GM18499 (cell line): ENCODE results near the gene SLC19A1.

ENCODE experiments used
- ATAC-seq: cut with Tn5 transposase; IDR thresholded peaks from one replicate; pipeline ENCODE4 v1.9.1; 2021; ENCODE audit warnings: moderate number of reproducible peaks; ENCODE audit not compliant: insufficient read depth, unreplicated experiment

The SLC19A1 gene

GRCh38 chr21:45546636-45547544, 4.7 kb upstream of the SLC19A1 start:
- no peak for ATAC-seq

- ATAC-seq, result no peak
Measured at GRCh38 chr21:45545691-45546531, 3.7 kb upstream of the SLC19A1 start.

- ATAC-seq, result no peak
Measured at GRCh38 chr21:45545236-45545570, 3.0 kb upstream of the SLC19A1 start.

GRCh38 chr21:45544449-45545235, 2.4 kb upstream of the SLC19A1 start:
- ATAC-seq, result no peak

- no peak for ATAC-seq
Measured at GRCh38 chr21:45543710-45544448, 1.6 kb upstream of the SLC19A1 start.

GRCh38 chr21:45543371-45543709, 1.1 kb upstream of the SLC19A1 start:
- ATAC-seq, result no peak

GRCh38 chr21:45542667-45543370, 579 bp upstream of the SLC19A1 start:
- no peak for ATAC-seq

- no peak for ATAC-seq
Measured at GRCh38 chr21:45541221-45542039, 810 bp downstream of the SLC19A1 start.

GRCh38 chr21:45540601-45540970, 1.7 kb downstream of the SLC19A1 start:
- ATAC-seq, result no peak

- ATAC-seq, result no peak
Measured at GRCh38 chr21:45539796-45540600, 2.2 kb downstream of the SLC19A1 start.

GRCh38 chr21:45539046-45539795, 3.0 kb downstream of the SLC19A1 start:
- ATAC-seq, result no peak

GRCh38 chr21:45538381-45539045, 3.7 kb downstream of the SLC19A1 start:
- no peak for ATAC-seq

- no peak for ATAC-seq
Measured at GRCh38 chr21:45537746-45538291, 4.4 kb downstream of the SLC19A1 start.

GRCh38 chr21:45537111-45537745, 5.0 kb downstream of the SLC19A1 start:
- ATAC-seq, result no peak

GRCh38 chr21:45536301-45537081, 5.7 kb downstream of the SLC19A1 start:
- ATAC-seq, result no peak
